ENCODE results near the gene ABCB8.
"Not testable (repeated sequence)": the region's sequence is repeated elsewhere in the genome, so short reads cannot be mapped to it uniquely, and the experiment has no call there.

The ABCB8 gene

GRCh38 chr7:150999001-150999400 lies 29.2 kb upstream of the ABCB8 start:
- no peak for DNase-seq

- no peak for DNase-seq
Observed at GRCh38 chr7:150999497-151000230, 28.6 kb upstream of the ABCB8 start.

- no peak for DNase-seq
Observed at GRCh38 chr7:151000897-151001495, 27.3 kb upstream of the ABCB8 start.

GRCh38 chr7:151001546-151001945 lies 26.7 kb upstream of the ABCB8 start:
- DNase-seq = no peak

GRCh38 chr7:151003572-151003971 lies 24.7 kb upstream of the ABCB8 start:
- DNase-seq = no peak

- DNase-seq = no peak
Observed at GRCh38 chr7:151005566-151005965, 22.7 kb upstream of the ABCB8 start.

GRCh38 chr7:151006590-151007300 lies 21.5 kb upstream of the ABCB8 start:
- no peak for DNase-seq

- no peak for DNase-seq
Observed at GRCh38 chr7:151007469-151007898, 20.8 kb upstream of the ABCB8 start.

- no peak for DNase-seq
Observed at GRCh38 chr7:151008143-151008510, 20.1 kb upstream of the ABCB8 start.

- DNase-seq = peak; percentile 74
Observed at GRCh38 chr7:151008511-151009323, 19.5 kb upstream of the ABCB8 start.

- no peak for DNase-seq
Observed at GRCh38 chr7:151009327-151010036, 18.8 kb upstream of the ABCB8 start.

- no peak for DNase-seq
Observed at GRCh38 chr7:151010037-151010306, 18.3 kb upstream of the ABCB8 start.

- no peak for DNase-seq
Observed at GRCh38 chr7:151010307-151011096, 17.7 kb upstream of the ABCB8 start.

GRCh38 chr7:151011097-151011409 lies 17.2 kb upstream of the ABCB8 start:
- no peak for DNase-seq

- not testable (repeated sequence) for DNase-seq
Observed at GRCh38 chr7:151011616-151012015, 16.6 kb upstream of the ABCB8 start.

GRCh38 chr7:151012031-151012692 lies 16.1 kb upstream of the ABCB8 start:
- no peak for DNase-seq

GRCh38 chr7:151012911-151013347 lies 15.3 kb upstream of the ABCB8 start:
- no peak for DNase-seq

GRCh38 chr7:151013356-151013732 lies 14.9 kb upstream of the ABCB8 start:
- no peak for DNase-seq

GRCh38 chr7:151013733-151014497 lies 14.3 kb upstream of the ABCB8 start:
- DNase-seq = peak; percentile 82

- DNase-seq = no peak
Observed at GRCh38 chr7:151014950-151015349, 13.3 kb upstream of the ABCB8 start.

- no peak for DNase-seq
Observed at GRCh38 chr7:151015967-151016366, 12.3 kb upstream of the ABCB8 start.

Measured in activated gamma-delta T cell treated with Interleukin-2 at 50 U/mL for 16 hours (primary cell).